ENCODE results near the gene LUC7L3. TPM values are rescaled to one million over a fixed set of nuclear protein-coding genes. Genes with fewer than 3 reads are reported as not detected.

The LUC7L3 gene
- total and polyA plus RNA-seq, 12 donors, result 33.7 to 188 (median 46.8) TPM

DNA sequence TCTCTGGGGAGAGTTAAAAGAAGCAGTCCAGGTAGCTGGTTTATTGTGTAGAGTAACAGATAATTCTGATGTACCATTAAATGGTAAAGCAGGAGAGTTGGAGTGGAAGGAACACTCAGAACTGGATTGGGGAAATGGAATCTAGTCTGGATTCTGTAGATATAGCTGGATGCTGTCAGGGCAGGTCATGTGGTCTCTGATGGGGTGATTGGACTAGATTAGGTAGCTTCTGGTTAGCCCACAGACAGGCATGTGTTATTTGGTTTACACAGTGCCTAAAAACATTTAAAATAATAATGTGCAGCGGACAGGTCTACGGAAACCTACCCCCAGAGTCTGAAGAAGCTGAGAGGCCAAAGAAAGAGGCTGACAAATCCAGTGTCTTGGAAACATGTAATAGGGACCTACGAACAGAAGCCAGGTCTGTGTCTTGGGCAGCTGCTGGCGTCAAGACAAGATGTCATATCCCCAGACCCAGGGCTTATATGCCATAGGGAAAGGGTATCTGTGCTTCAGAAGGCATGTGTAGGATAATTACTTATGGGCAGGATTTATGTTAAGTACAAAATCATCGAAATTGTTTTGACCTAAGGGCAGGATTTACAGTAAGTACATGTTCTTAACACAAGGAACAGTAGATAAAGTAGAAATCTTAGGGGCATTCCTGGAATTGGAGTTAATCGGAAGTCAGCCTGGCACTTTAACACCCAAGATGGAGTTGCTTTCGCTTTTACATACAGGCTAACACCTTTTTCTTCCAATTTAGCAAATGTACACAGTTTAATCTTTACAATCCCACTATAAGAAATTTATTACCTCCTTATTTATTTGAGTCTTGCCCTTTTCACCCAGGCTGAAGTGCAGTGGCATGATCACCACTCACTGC is 12.4 kb downstream of the LUC7L3 start:
- no peak for DNase-seq

DNA sequence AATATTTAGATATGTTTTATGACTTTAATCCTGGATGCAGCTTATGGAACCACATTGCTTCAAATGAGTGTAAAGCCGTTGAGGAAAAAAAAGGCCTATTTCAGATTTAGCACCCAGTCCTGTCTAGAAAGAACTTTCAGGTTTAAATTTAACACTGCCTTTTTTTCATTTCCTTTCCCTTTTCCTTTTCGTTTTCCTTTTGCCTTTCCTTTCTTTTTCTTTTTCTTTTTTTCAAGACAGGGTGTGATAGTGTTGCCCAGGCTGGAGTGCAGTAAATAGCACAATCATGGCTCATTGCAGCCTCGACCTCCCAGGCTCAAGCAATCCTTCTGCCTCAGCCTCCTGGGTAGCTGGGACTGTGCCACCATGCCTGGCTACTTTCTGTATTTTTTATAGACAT is 15.9 kb downstream of the LUC7L3 start:
- H3K36me3 ChIP-seq, result peaks cover 0 to 39% (median 3%) of the 10 kb centered on the region in 9 donors
- no peaks in the 10 kb centered on the region for H3K27me3 ChIP-seq
- ATAC-seq (no peak), DNase-seq (no peak)
- WGBS, 2 donors, result 74 to 83% methylated on average over 3 of the region's 3 CpGs
- TF ChIP-seq, protein P1, sequence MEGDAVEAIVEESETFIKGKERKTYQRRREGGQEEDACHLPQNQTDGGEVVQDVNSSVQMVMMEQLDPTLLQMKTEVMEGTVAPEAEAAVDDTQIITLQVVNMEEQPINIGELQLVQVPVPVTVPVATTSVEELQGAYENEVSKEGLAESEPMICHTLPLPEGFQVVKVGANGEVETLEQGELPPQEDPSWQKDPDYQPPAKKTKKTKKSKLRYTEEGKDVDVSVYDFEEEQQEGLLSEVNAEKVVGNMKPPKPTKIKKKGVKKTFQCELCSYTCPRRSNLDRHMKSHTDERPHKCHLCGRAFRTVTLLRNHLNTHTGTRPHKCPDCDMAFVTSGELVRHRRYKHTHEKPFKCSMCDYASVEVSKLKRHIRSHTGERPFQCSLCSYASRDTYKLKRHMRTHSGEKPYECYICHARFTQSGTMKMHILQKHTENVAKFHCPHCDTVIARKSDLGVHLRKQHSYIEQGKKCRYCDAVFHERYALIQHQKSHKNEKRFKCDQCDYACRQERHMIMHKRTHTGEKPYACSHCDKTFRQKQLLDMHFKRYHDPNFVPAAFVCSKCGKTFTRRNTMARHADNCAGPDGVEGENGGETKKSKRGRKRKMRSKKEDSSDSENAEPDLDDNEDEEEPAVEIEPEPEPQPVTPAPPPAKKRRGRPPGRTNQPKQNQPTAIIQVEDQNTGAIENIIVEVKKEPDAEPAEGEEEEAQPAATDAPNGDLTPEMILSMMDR (IDR thresholded peaks at IDR 0.05), result no peak
- no peak overlapping the region for H3K27ac ChIP-seq
- H3K4me3 ChIP-seq, result no peak overlapping the region
- no peaks in the 10 kb centered on the region for H3K9me3 ChIP-seq
- intact Hi-C loops (cut with DNase I), result no loop called here
- H3K4me1 ChIP-seq, result peaks cover 5 to 62% (median 28%) of the 10 kb centered on the region in 9 donors

More for the DNA sequence above, 12.4 kb downstream of the LUC7L3 start:
- Histone ChIP-seq H3K9me3 (no peaks in the 10 kb centered on the region), H3K27me3 (no peaks in the 10 kb centered on the region), H3K36me3 (peaks cover 0 to 5% (median 0%) of the 10 kb centered on the region in 9 donors), H3K4me3 (no peak overlapping the region), H3K4me1 (peaks cover 5 to 83% (median 55%) of the 10 kb centered on the region in 9 donors), H3K27ac (peak overlapping the region in 1 of 10 donors; percentile 41)
- TF ChIP-seq, protein P1 (IDR thresholded peaks at IDR 0.05), result no peak
- WGBS, 2 donors, result 69 to 75% methylated on average over 7 of the region's 7 CpGs
- intact Hi-C loops (cut with DNase I), result no loop called here
- no peak for ATAC-seq

DNA sequence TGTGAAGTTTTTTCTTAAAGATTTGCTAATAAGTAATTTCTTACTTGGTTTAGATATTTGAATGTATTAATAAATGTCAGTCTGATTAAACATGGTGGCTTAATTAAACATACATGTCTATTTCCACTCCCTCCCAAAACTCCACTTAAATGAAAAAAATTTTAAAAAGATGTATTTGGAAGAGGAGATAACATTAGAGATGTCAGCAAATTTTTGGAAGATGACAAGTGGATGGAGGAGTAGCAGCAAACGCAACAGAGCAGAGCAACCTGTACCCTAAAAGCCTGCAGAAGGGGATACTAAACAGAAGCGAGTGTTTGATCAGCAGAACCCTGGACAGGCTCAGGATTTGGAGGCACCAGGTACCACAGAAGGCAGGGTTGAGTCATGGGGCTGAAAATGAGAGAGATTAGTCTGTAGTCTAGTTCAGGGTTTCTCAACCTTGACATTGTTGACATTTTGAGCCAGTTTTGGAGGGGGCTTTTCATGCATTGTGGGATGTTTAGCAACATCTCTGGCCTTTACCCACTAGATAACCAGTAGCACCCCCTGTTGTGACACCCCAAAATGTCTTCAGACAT is 17.8 kb downstream of the LUC7L3 start:
- ATAC-seq, result no peak
- no peak for DNase-seq
- no peak overlapping the region for H3K4me3 ChIP-seq
- intact Hi-C loops (cut with DNase I), result no loop called here
- TF ChIP-seq, protein P1 (IDR thresholded peaks at IDR 0.05), result no peak
- H3K36me3 ChIP-seq, result peaks cover 0 to 59% (median 22%) of the 10 kb centered on the region in 9 donors
- H3K27me3 ChIP-seq, result no peaks in the 10 kb centered on the region
- WGBS, 2 donors, result 89 to 90% methylated on average over 2 of the region's 2 CpGs
- peaks cover 0 to 43% (median 10%) of the 10 kb centered on the region in 9 donors for H3K4me1 ChIP-seq
- H3K9me3 ChIP-seq, result no peaks in the 10 kb centered on the region
- H3K27ac ChIP-seq, result no peak overlapping the region

DNA sequence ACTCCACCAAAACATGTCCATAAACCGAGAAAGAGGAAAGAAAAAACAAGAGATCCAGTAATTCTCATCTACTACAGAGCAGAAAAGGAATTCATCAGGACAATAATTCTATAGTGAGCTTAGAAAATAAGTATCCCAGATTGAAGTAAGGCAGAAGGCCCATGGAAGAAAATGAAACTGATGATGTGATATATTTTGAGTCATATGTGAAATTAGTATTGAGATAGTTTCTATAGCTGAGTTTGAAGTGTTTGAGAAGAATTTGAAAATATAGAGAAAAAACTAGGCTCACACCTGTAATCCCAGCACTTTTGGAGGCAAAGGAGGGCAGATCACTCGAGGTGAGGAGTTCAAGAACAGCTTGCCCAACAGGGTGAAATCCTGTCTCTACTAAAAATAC is 19.7 kb downstream of the LUC7L3 start:
- Histone ChIP-seq H3K4me3 (no peak overlapping the region), H3K9me3 (no peaks in the 10 kb centered on the region), H3K27ac (no peak overlapping the region), H3K27me3 (no peaks in the 10 kb centered on the region), H3K36me3 (peaks cover 0 to 76% (median 40%) of the 10 kb centered on the region in 9 donors), H3K4me1 (peaks cover 0 to 34% (median 9%) of the 10 kb centered on the region in 9 donors)
- DNase-seq (no peak), ATAC-seq (no peak)
- intact Hi-C loops (cut with DNase I), result no loop called here
- WGBS, 2 donors, result 38 to 64% methylated on average over 2 of the region's 2 CpGs
- TF ChIP-seq, protein P1 (IDR thresholded peaks at IDR 0.05), result no peak
